HepG2 (cell line): ENCODE results near the gene TMEM35A. TPM values are rescaled to one million over a fixed set of nuclear protein-coding genes. Genes with fewer than 3 reads are reported as not detected.

Experiments
- ETV5 ChIP-seq: IDR thresholded peaks from 2 replicates; pipeline ENCODE4 v1.6.1; 2018; ENCODE audit warnings: missing biosample characterization, missing genetic modification reagents, inconsistent platforms, borderline replicate concordance
- MAFG ChIP-seq: sonication (generic); formaldehyde crosslinking; IDR thresholded peaks from 2 replicates; pipeline ENCODE4 v1.5.1; 2020; ENCODE audit warnings: mild to moderate bottlenecking, missing genetic modification reagents
- SAP130 ChIP-seq: IDR thresholded peaks from 2 replicates; pipeline ENCODE4 v1.6.1; 2016; ENCODE audit warnings: low read depth
- SP1 ChIP-seq, 2 experiments: fragments of 450-650 bp in 1 of 2; sonication (generic) in 1 of 2; formaldehyde crosslinking in 1 of 2; IDR thresholded peaks; 2 replicates each; pipeline versions ENCODE4 v1.4.0 to v1.6.1; 2016 to 2020; ENCODE audit warnings: missing genetic modification reagents in 1 of 2
- TAF1 ChIP-seq: sonication (generic); formaldehyde crosslinking; IDR thresholded peaks from 2 replicates; pipeline ENCODE4 v1.4.0; 2020; ENCODE audit warnings: missing genetic modification reagents
- TBX2 ChIP-seq: sonication (generic); formaldehyde crosslinking; IDR thresholded peaks from 2 replicates; pipeline ENCODE4 v1.5.0; 2020; ENCODE audit warnings: missing genetic modification reagents, mild to moderate bottlenecking, borderline replicate concordance
- TOE1 ChIP-seq: sonication (generic); formaldehyde crosslinking; IDR thresholded peaks from 2 replicates; pipeline ENCODE4 v1.4.0; 2020; ENCODE audit warnings: mild to moderate bottlenecking, missing genetic modification reagents
- ZNF543 ChIP-seq: sonication (generic); formaldehyde crosslinking; IDR thresholded peaks from 2 replicates; pipeline ENCODE4 v1.4.0; 2020; ENCODE audit warnings: mild to moderate bottlenecking, missing genetic modification reagents
- polyA plus RNA-seq, 8 experiments: library from polyadenylated mRNA; depleted of rRNA in 3 of 8; stranded (reverse) in 7 of 8; unstranded in 1 of 8; fragments of >200 nt; fragmentation: Illumina TruSeq in 4 of 8; extraction: Trizol in 4 of 8; gene quantifications; 2 replicates each; pipeline versions ENCODE4 v1.2.1 to v1.2.3, GENCODE V29; 2011 to 2016; ENCODE audit warnings: low read depth in 4 of 8, missing spikeins in 1 of 8, mixed read lengths in 1 of 8; ENCODE audit not compliant: insufficient read depth in 1 of 8
- total RNA-seq, 5 experiments: library from RNA; depleted of rRNA; stranded (reverse); fragments of >200 nt; fragmentation: Illumina TruSeq; extraction: Trizol; gene quantifications; 2 replicates each; pipeline ENCODE4 v1.2.3, GENCODE V29; 2016; ENCODE audit warnings: low read depth in 1 of 5
- TF ChIP-seq, protein P1 (sequence below), 2 experiments: fragments of 450-650 bp in 1 of 2; sonication (generic) in 1 of 2; formaldehyde crosslinking in 1 of 2; IDR thresholded peaks; 2 replicates each; pipeline versions ENCODE4 v1.6.1 to v1.8.0; 2016 to 2022; ENCODE audit warnings: antibody characterized with exemption in 1 of 2, mild to moderate bottlenecking in 1 of 2, missing genetic modification reagents in 1 of 2
- TF ChIP-seq, protein P2 (sequence below): sonication (generic); formaldehyde crosslinking; IDR thresholded peaks from 2 replicates; pipeline ENCODE4 v1.5.1; 2020; ENCODE audit warnings: mild to moderate bottlenecking, missing genetic modification reagents, moderate library complexity
- TF ChIP-seq, protein P3 (sequence below): sonication (generic); formaldehyde crosslinking; IDR thresholded peaks from 2 replicates; pipeline ENCODE4 v1.5.1; 2020; ENCODE audit warnings: mild to moderate bottlenecking, moderate library complexity, missing genetic modification reagents
- TF ChIP-seq, protein P4 (sequence below): sonication (generic); formaldehyde crosslinking; IDR thresholded peaks from 2 replicates; pipeline ENCODE4 v1.5.1; 2020; ENCODE audit warnings: missing genetic modification reagents, mild to moderate bottlenecking, borderline replicate concordance

Gene TMEM35A
- total and polyA plus RNA-seq, 2 of the 13 experiments (the other 11 are each of a cell fraction or from before 2014, with no cell fraction given), result 0.03 TPM; not detected in 1

DNA sequence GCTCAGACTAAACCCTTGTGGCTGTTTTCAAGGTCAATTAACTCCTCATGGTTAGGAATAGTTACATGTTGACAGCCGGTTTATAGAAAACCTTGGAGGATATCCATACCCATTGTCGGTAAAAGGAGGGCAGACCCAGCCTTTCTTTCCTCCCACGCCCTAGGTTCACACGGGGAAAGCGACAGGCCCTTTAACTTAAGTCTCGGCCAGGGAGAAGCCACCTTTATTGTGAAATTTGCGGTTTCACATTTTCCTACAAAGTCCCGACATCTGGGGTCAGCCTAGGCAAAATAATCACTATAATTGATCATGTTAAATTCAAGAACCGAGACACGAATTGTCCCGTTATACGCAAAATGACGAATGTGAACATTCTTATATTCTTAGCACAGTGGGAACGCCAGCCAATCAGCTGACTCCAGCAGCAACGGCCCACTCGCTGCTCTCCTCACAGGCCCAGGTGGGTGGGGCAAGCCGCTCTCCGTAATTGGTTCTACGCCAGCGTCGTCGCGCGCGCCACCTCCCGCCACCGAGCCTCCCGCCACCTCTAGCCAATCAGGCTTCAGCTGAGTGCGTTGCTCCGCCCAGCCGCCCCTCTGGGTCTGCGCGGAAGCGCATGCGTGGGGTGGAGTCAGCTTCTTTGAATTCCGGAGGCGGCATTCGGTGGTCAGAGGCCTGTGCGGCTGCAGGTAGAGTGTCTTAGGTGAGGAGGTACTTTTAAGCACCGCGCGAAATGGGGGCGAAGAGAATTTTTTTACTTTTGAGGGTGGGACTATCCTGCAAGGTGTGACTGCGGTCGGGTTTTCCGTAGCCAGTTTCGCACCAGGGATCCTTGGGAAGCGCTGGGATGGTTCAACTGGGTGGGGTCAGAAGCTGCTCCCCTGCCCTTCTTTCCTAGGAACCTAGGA lies 19.1 kb downstream of the TMEM35A start, which contains the start of gene CENPI (continued):
- TF ChIP-seq, protein P1, sequence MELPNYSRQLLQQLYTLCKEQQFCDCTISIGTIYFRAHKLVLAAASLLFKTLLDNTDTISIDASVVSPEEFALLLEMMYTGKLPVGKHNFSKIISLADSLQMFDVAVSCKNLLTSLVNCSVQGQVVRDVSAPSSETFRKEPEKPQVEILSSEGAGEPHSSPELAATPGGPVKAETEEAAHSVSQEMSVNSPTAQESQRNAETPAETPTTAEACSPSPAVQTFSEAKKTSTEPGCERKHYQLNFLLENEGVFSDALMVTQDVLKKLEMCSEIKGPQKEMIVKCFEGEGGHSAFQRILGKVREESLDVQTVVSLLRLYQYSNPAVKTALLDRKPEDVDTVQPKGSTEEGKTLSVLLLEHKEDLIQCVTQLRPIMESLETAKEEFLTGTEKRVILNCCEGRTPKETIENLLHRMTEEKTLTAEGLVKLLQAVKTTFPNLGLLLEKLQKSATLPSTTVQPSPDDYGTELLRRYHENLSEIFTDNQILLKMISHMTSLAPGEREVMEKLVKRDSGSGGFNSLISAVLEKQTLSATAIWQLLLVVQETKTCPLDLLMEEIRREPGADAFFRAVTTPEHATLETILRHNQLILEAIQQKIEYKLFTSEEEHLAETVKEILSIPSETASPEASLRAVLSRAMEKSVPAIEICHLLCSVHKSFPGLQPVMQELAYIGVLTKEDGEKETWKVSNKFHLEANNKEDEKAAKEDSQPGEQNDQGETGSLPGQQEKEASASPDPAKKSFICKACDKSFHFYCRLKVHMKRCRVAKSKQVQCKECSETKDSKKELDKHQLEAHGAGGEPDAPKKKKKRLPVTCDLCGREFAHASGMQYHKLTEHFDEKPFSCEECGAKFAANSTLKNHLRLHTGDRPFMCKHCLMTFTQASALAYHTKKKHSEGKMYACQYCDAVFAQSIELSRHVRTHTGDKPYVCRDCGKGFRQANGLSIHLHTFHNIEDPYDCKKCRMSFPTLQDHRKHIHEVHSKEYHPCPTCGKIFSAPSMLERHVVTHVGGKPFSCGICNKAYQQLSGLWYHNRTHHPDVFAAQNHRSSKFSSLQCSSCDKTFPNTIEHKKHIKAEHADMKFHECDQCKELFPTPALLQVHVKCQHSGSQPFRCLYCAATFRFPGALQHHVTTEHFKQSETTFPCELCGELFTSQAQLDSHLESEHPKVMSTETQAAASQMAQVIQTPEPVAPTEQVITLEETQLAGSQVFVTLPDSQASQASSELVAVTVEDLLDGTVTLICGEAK (IDR thresholded peaks at IDR 0.05), result no peak
- TF ChIP-seq, protein P1 (CRISPR knock-in tag; IDR thresholded peaks at IDR 0.05), result no peak
- no peak for TF ChIP-seq ETV5 (CRISPR knock-in tag)
- no peak for TF ChIP-seq MAFG (CRISPR knock-in tag)
- TF ChIP-seq SAP130 (CRISPR knock-in tag), result peak; percentile 83
- TF ChIP-seq TBX2 (CRISPR knock-in tag), result peak; percentile 44; the same call in 1 of the 2 replicates
- TF ChIP-seq SP1 (IDR thresholded peaks at IDR 0.05), result no peak
- TF ChIP-seq SP1 (CRISPR knock-in tag; IDR thresholded peaks at IDR 0.05), result peak; percentile 72
- TF ChIP-seq TAF1 (CRISPR knock-in tag), result peak; percentile 42; the same call in 1 of the 2 replicates
- TF ChIP-seq, protein P2, sequence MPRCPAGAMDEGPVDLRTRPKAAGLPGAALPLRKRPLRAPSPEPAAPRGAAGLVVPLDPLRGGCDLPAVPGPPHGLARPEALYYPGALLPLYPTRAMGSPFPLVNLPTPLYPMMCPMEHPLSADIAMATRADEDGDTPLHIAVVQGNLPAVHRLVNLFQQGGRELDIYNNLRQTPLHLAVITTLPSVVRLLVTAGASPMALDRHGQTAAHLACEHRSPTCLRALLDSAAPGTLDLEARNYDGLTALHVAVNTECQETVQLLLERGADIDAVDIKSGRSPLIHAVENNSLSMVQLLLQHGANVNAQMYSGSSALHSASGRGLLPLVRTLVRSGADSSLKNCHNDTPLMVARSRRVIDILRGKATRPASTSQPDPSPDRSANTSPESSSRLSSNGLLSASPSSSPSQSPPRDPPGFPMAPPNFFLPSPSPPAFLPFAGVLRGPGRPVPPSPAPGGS, result no peak
- TF ChIP-seq, protein P3, sequence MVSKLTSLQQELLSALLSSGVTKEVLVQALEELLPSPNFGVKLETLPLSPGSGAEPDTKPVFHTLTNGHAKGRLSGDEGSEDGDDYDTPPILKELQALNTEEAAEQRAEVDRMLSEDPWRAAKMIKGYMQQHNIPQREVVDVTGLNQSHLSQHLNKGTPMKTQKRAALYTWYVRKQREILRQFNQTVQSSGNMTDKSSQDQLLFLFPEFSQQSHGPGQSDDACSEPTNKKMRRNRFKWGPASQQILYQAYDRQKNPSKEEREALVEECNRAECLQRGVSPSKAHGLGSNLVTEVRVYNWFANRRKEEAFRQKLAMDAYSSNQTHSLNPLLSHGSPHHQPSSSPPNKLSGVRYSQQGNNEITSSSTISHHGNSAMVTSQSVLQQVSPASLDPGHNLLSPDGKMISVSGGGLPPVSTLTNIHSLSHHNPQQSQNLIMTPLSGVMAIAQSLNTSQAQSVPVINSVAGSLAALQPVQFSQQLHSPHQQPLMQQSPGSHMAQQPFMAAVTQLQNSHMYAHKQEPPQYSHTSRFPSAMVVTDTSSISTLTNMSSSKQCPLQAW (CRISPR knock-in tag), result no peak
- no peak for TF ChIP-seq ZNF543 (CRISPR knock-in tag)
- TF ChIP-seq, protein P4, sequence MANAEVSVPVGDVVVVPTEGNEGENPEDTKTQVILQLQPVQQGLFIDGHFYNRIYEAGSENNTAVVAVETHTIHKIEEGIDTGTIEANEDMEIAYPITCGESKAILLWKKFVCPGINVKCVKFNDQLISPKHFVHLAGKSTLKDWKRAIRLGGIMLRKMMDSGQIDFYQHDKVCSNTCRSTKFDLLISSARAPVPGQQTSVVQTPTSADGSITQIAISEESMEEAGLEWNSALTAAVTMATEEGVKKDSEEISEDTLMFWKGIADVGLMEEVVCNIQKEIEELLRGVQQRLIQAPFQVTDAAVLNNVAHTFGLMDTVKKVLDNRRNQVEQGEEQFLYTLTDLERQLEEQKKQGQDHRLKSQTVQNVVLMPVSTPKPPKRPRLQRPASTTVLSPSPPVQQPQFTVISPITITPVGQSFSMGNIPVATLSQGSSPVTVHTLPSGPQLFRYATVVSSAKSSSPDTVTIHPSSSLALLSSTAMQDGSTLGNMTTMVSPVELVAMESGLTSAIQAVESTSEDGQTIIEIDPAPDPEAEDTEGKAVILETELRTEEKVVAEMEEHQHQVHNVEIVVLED (CRISPR knock-in tag), result peak; percentile 89
- TF ChIP-seq TOE1 (CRISPR knock-in tag), result no peak
